HPDE6-E6E7 (cell line): ENCODE results near the gene CHRM2.
"Not testable (repeated sequence)": the region's sequence is repeated elsewhere in the genome, so short reads cannot be mapped to it uniquely, and the experiment has no call there.

Source experiments
- DNase-seq: peaks from one replicate; pipeline ENCODE4 v3.0.0; 2011; ENCODE audit warnings: missing footprints; ENCODE audit errors: extremely low spot score

CHRM2 gene

GRCh38 chr7:136868496-136869000 is at the start of gene CHRM2:
Gene CHRM2 (plus strand): TSS chr7:136868652. CDS start chr7:137014866, 146,214 bp downstream.
- no peak for DNase-seq

- not testable (repeated sequence) for DNase-seq
Measured at GRCh38 chr7:136831398-136831797, 37.1 kb upstream of the CHRM2 start.

- no peak for DNase-seq
Measured at GRCh38 chr7:136845899-136846465, 22.5 kb upstream of the CHRM2 start.

- DNase-seq: no peak
Measured at GRCh38 chr7:136847858-136848257, 20.6 kb upstream of the CHRM2 start.

GRCh38 chr7:136853654-136854053 is 14.8 kb upstream of the CHRM2 start:
- DNase-seq: no peak

GRCh38 chr7:136857573-136857972 is 10.9 kb upstream of the CHRM2 start:
- DNase-seq: no peak

- no peak for DNase-seq
Measured at GRCh38 chr7:136859803-136860202, 8.6 kb upstream of the CHRM2 start.

- no peak for DNase-seq
Measured at GRCh38 chr7:136865236-136865635, 3.2 kb upstream of the CHRM2 start.

GRCh38 chr7:136865777-136866176 is 2.7 kb upstream of the CHRM2 start:
- DNase-seq: no peak

- no peak for DNase-seq
Measured at GRCh38 chr7:136869001-136869961, 829 bp downstream of the CHRM2 start.

- no peak for DNase-seq
Measured at GRCh38 chr7:136869991-136870865, 1.8 kb downstream of the CHRM2 start.

- no peak for DNase-seq
Measured at GRCh38 chr7:136870866-136871487, 2.5 kb downstream of the CHRM2 start.

- no peak for DNase-seq
Measured at GRCh38 chr7:136874393-136875032, 6.1 kb downstream of the CHRM2 start.

- DNase-seq: no peak
Measured at GRCh38 chr7:136877509-136877908, 9.1 kb downstream of the CHRM2 start.

- DNase-seq: no peak
Measured at GRCh38 chr7:136877990-136878389, 9.5 kb downstream of the CHRM2 start.

GRCh38 chr7:136878878-136879277 is 10.4 kb downstream of the CHRM2 start:
- no peak for DNase-seq

- DNase-seq: no peak
Measured at GRCh38 chr7:136883046-136883445, 14.6 kb downstream of the CHRM2 start.

- DNase-seq: no peak
Measured at GRCh38 chr7:136884492-136884891, 16.0 kb downstream of the CHRM2 start.

GRCh38 chr7:136887317-136887716 is 18.9 kb downstream of the CHRM2 start:
- no peak for DNase-seq

GRCh38 chr7:136890399-136890798 is 21.9 kb downstream of the CHRM2 start:
- DNase-seq: no peak

GRCh38 chr7:136891850-136892249 is 23.4 kb downstream of the CHRM2 start:
- DNase-seq: no peak
